Immature natural killer cell (primary cell): ENCODE measurements around the gene PSMG4. TPM values are rescaled to one million over a fixed set of nuclear protein-coding genes. Genes with fewer than 3 reads are reported as not detected.
A peak's percentile ranks its signal among the peaks of the same experiment; 100 is the strongest.

Experiments used
- DNase-seq, 3 donors: peaks; one replicate each; pipeline ENCODE4 v3.0.0; 2022; ENCODE audit warnings: mixed read lengths in 1 of 3
- H3K27ac Mint-ChIP-seq, 6 donors: one replicate each; pipeline ENCODE4 v1.8.0; 2020; ENCODE audit warnings: mixed read lengths in 6 of 6, mild to moderate bottlenecking in 5 of 6, inconsistent platforms in 4 of 6, moderate library complexity in 3 of 6
- H3K27me3 Mint-ChIP-seq, 3 donors: one replicate each; pipeline ENCODE4 v1.8.0; 2020 to 2021; ENCODE audit warnings: low read depth in 3 of 3, mild to moderate bottlenecking in 3 of 3, mixed read lengths in 3 of 3, moderate library complexity in 3 of 3, inconsistent platforms in 1 of 3
- H3K36me3 Mint-ChIP-seq, 3 donors: one replicate each; pipeline ENCODE4 v1.8.0; 2020; ENCODE audit warnings: mixed read lengths in 3 of 3, inconsistent platforms in 2 of 3, mild to moderate bottlenecking in 2 of 3
- H3K4me1 Mint-ChIP-seq, 2 donors: one replicate each; pipeline ENCODE4 v1.8.0; 2020; ENCODE audit warnings: inconsistent platforms in 2 of 2, mild to moderate bottlenecking in 2 of 2, mixed read lengths in 2 of 2, moderate library complexity in 1 of 2
- H3K4me3 Mint-ChIP-seq, 5 donors: one replicate each; pipeline ENCODE4 v1.8.0; 2020; ENCODE audit warnings: mild to moderate bottlenecking in 5 of 5, mixed read lengths in 5 of 5, inconsistent platforms in 3 of 5, moderate library complexity in 3 of 5
- H3K9me3 Mint-ChIP-seq, 6 donors: one replicate each; pipeline ENCODE4 v1.8.0; 2020; ENCODE audit warnings: mild to moderate bottlenecking in 6 of 6, mixed read lengths in 6 of 6, inconsistent platforms in 4 of 6, moderate library complexity in 3 of 6
- polyA plus RNA-seq, 3 donors: library from polyadenylated mRNA; unstranded; fragments of 300-500 nt; fragmentation: Illumina TruSeq; gene quantifications; one replicate each; pipeline ENCODE4 v1.2.3, GENCODE V29; 2021

Gene PSMG4
- polyA plus RNA-seq, 3 donors from 2014 or later, result 28.6 to 45.7 (median 29.6) TPM

GRCh38 chr6:3250231-3250675, 8.5 kb upstream of the PSMG4 start:
- Mint-ChIP-seq H3K36me3 (no peaks in the 10 kb centered on the region), H3K27ac (no peak overlapping the region), H3K9me3 (peaks cover 0 to 2% (median 0%) of the 10 kb centered on the region in 6 donors), H3K4me3 (no peak overlapping the region), H3K27me3 (peaks cover 1 to 18% (median 3%) of the 10 kb centered on the region in 3 donors), H3K4me1 (peaks cover 4 to 8% of the 10 kb centered on the region in 2 donors)
- no peak for DNase-seq

GRCh38 chr6:3251462-3252314, 7.1 kb upstream of the PSMG4 start:
- DNase-seq, result peak; percentile 61 to 72 (median 66)
- peaks cover under 1 to 19% (median 3%) of the 10 kb centered on the region in 3 donors for H3K27me3 Mint-ChIP-seq
- peak overlapping the region in 1 of 6 donors; percentile 82 for H3K27ac Mint-ChIP-seq
- H3K9me3 Mint-ChIP-seq, result peaks cover 0 to 2% (median 0%) of the 10 kb centered on the region in 6 donors
- H3K4me1 Mint-ChIP-seq, result peaks cover 4 to 8% of the 10 kb centered on the region in 2 donors
- H3K36me3 Mint-ChIP-seq, result no peaks in the 10 kb centered on the region
- peak overlapping the region in 2 of 5 donors; percentile 33 to 48 for H3K4me3 Mint-ChIP-seq

GRCh38 chr6:3252369-3252768, 6.4 kb upstream of the PSMG4 start:
- peaks cover 4 to 8% of the 10 kb centered on the region in 2 donors for H3K4me1 Mint-ChIP-seq
- H3K27ac Mint-ChIP-seq, result no peak overlapping the region
- H3K27me3 Mint-ChIP-seq, result peaks cover 3 to 19% (median 3%) of the 10 kb centered on the region in 3 donors
- no peaks in the 10 kb centered on the region for H3K36me3 Mint-ChIP-seq
- peak overlapping the region in 1 of 5 donors; percentile 52 for H3K4me3 Mint-ChIP-seq
- DNase-seq, result no peak
- peaks cover 0 to 2% (median 0%) of the 10 kb centered on the region in 6 donors for H3K9me3 Mint-ChIP-seq

- H3K9me3 Mint-ChIP-seq, result peaks cover 0 to 2% (median 0%) of the 10 kb centered on the region in 6 donors
- H3K4me3 Mint-ChIP-seq, result no peak overlapping the region
- peaks cover 3 to 19% (median 3%) of the 10 kb centered on the region in 3 donors for H3K27me3 Mint-ChIP-seq
- no peak overlapping the region for H3K27ac Mint-ChIP-seq
- peaks cover 4 to 8% of the 10 kb centered on the region in 2 donors for H3K4me1 Mint-ChIP-seq
- H3K36me3 Mint-ChIP-seq, result no peaks in the 10 kb centered on the region
- DNase-seq, result no peak
Observed at GRCh38 chr6:3252861-3253596, 5.7 kb upstream of the PSMG4 start.

- H3K27me3 Mint-ChIP-seq, result peaks cover 3 to 17% (median 3%) of the 10 kb centered on the region in 3 donors
- peaks cover 4 to 8% of the 10 kb centered on the region in 2 donors for H3K4me1 Mint-ChIP-seq
- DNase-seq, result no peak
- H3K9me3 Mint-ChIP-seq, result peaks cover 0 to 2% (median 0%) of the 10 kb centered on the region in 6 donors
- H3K36me3 Mint-ChIP-seq, result no peaks in the 10 kb centered on the region
- H3K4me3 Mint-ChIP-seq, result no peak overlapping the region
- H3K27ac Mint-ChIP-seq, result no peak overlapping the region
Observed at GRCh38 chr6:3253597-3253961, 5.2 kb upstream of the PSMG4 start.

GRCh38 chr6:3258201-3258600, 546 bp upstream of the PSMG4 start:
- H3K27me3 Mint-ChIP-seq, result peaks cover 3 to 8% (median 5%) of the 10 kb centered on the region in 3 donors
- peaks cover 32 to 37% of the 10 kb centered on the region in 2 donors for H3K4me1 Mint-ChIP-seq
- no peak overlapping the region for H3K27ac Mint-ChIP-seq
- no peak for DNase-seq
- peak overlapping the region; percentile 69 to 85 (median 79) for H3K4me3 Mint-ChIP-seq
- H3K9me3 Mint-ChIP-seq, result peaks cover 0 to 2% (median 0%) of the 10 kb centered on the region in 6 donors
- H3K36me3 Mint-ChIP-seq, result peaks cover 0 to 6% (median 0%) of the 10 kb centered on the region in 3 donors

GRCh38 chr6:3259491-3259958, 778 bp downstream of the PSMG4 start:
- H3K27me3 Mint-ChIP-seq, result peaks cover 3 to 5% (median 5%) of the 10 kb centered on the region in 3 donors
- H3K9me3 Mint-ChIP-seq, result no peaks in the 10 kb centered on the region
- H3K4me1 Mint-ChIP-seq, result peaks cover 36 to 42% of the 10 kb centered on the region in 2 donors
- peak overlapping the region; percentile 82 to 96 (median 86) for H3K27ac Mint-ChIP-seq
- peak; percentile 12 to 63 (median 20) for DNase-seq
- H3K4me3 Mint-ChIP-seq, result peak overlapping the region; percentile 89 to 97 (median 94)
- H3K36me3 Mint-ChIP-seq, result peaks cover 0 to 7% (median 0%) of the 10 kb centered on the region in 3 donors

- Mint-ChIP-seq H3K4me1 (peaks cover 36 to 42% of the 10 kb centered on the region in 2 donors), H3K9me3 (no peaks in the 10 kb centered on the region), H3K27ac (peak overlapping the region in 2 of 6 donors; percentile 13 to 24), H3K36me3 (peaks cover 0 to 10% (median 0%) of the 10 kb centered on the region in 3 donors), H3K4me3 (peak overlapping the region; percentile 71 to 97 (median 94)), H3K27me3 (peaks cover 3 to 5% (median 5%) of the 10 kb centered on the region in 3 donors)
- no peak for DNase-seq
Observed at GRCh38 chr6:3260296-3260695, 1.5 kb downstream of the PSMG4 start.

GRCh38 chr6:3260772-3261517, 2.2 kb downstream of the PSMG4 start:
- Mint-ChIP-seq H3K4me3 (peak overlapping the region; percentile 56 to 97 (median 92)), H3K9me3 (no peaks in the 10 kb centered on the region), H3K36me3 (peaks cover 0 to 10% (median 0%) of the 10 kb centered on the region in 3 donors), H3K4me1 (peaks cover 36 to 42% of the 10 kb centered on the region in 2 donors), H3K27me3 (peaks cover 3 to 5% (median 5%) of the 10 kb centered on the region in 3 donors), H3K27ac (peak overlapping the region in 3 of 6 donors; percentile 13 to 40 (median 33))
- no peak for DNase-seq

- peaks cover 3 to 5% (median 5%) of the 10 kb centered on the region in 3 donors for H3K27me3 Mint-ChIP-seq
- no peak for DNase-seq
- no peak overlapping the region for H3K27ac Mint-ChIP-seq
- H3K4me3 Mint-ChIP-seq, result peak overlapping the region in 3 of 5 donors; percentile 62 to 94 (median 92)
- H3K4me1 Mint-ChIP-seq, result peaks cover 39 to 42% of the 10 kb centered on the region in 2 donors
- peaks cover 0 to 10% (median 4%) of the 10 kb centered on the region in 3 donors for H3K36me3 Mint-ChIP-seq
- no peaks in the 10 kb centered on the region for H3K9me3 Mint-ChIP-seq
Observed at GRCh38 chr6:3261518-3261820, 2.7 kb downstream of the PSMG4 start.

GRCh38 chr6:3261921-3262320, 3.2 kb downstream of the PSMG4 start:
- Mint-ChIP-seq H3K4me3 (peak overlapping the region in 1 of 5 donors; percentile 50), H3K36me3 (peaks cover 0 to 10% (median 5%) of the 10 kb centered on the region in 3 donors), H3K9me3 (no peaks in the 10 kb centered on the region), H3K27ac (no peak overlapping the region), H3K27me3 (peaks cover under 1 to 5% (median 4%) of the 10 kb centered on the region in 3 donors), H3K4me1 (peaks cover 40 to 42% of the 10 kb centered on the region in 2 donors)
- DNase-seq, result no peak

GRCh38 chr6:3263096-3263495, 4.3 kb downstream of the PSMG4 start:
- H3K27me3 Mint-ChIP-seq, result peaks cover 0 to 5% (median 4%) of the 10 kb centered on the region in 3 donors
- peak overlapping the region in 1 of 5 donors; percentile 16 for H3K4me3 Mint-ChIP-seq
- peaks cover 44 to 49% of the 10 kb centered on the region in 2 donors for H3K4me1 Mint-ChIP-seq
- H3K36me3 Mint-ChIP-seq, result peaks cover 0 to 14% (median 5%) of the 10 kb centered on the region in 3 donors
- H3K9me3 Mint-ChIP-seq, result no peaks in the 10 kb centered on the region
- DNase-seq, result no peak
- H3K27ac Mint-ChIP-seq, result no peak overlapping the region

GRCh38 chr6:3264356-3264755, 5.6 kb downstream of the PSMG4 start:
- Mint-ChIP-seq H3K4me3 (no peak overlapping the region), H3K9me3 (no peaks in the 10 kb centered on the region), H3K27me3 (peaks cover 0 to 4% (median 3%) of the 10 kb centered on the region in 3 donors), H3K27ac (no peak overlapping the region), H3K36me3 (peaks cover 7 to 23% (median 12%) of the 10 kb centered on the region in 3 donors), H3K4me1 (peaks cover 47 to 54% of the 10 kb centered on the region in 2 donors)
- DNase-seq, result no peak
